ENCODE measurements around the gene IL12A.

IL12A gene

DNA sequence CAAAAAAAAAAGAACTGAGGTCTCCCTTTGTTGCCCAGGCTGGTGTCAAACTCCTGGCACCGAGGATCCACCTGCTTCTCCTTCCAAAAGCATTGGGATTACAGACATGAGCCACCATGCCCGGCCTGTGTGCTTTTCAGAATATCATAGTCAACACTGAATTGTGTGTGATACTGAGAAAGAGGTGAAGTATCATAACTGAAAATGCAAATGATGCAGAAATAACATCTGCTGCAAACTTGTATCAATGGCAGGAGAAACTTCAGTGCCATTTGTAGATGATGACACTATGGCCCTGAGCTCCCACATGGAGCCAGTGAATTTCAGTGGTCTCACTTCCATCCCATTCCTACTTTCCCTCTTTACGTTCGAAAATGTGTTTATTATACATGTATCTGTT, 21.9 kb downstream of the IL12A start:
- TF ChIP-seq ZFX (IDR thresholded peaks at IDR 0.05) (no peak), CTCF (conservative IDR thresholded peaks at IDR 0.05) (no peak)
- no peak overlapping the region for H3K27ac ChIP-seq

DNA sequence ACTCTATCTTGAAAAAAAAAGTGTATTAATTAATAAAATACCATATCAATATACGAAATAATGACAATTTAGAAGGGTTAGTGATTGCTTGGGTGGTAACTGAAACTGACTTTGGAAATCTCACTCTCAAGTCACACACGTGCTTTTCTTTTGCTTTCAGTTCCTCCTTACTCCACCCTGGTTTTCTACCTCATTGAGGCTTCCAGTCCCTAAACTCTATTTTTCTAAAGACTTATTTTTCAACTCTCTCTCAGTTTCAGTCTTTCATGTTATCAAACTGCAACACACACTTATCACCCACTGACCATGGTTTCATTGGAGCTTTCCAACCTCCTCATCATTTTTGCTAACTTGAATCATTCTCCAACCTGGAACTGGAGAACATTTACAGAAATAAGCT, 23.5 kb downstream of the IL12A start:
- TF ChIP-seq ZFX (IDR thresholded peaks at IDR 0.05) (no peak), CTCF (conservative IDR thresholded peaks at IDR 0.05) (no peak)
- no peak overlapping the region for H3K27ac ChIP-seq

DNA sequence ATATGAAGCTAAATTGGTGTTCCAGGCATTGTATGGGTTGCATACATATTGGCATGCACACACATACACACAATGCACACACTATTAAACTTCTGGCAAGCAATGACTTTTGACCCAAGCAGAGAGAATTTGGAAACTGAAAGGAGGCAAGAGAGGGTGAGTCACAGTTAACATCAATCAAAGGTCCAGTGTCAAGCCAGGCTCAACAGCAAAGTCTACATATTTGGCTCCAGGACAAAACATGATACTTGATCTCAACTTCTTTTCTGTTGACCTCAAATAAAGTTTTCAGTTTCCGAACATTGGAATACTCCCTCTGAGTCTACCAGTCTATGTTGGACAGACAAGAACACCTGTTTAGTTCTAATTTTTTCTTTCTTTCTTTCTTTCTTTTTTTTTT, 28.3 kb downstream of the IL12A start:
- no peak overlapping the region for H3K27ac ChIP-seq

DNA sequence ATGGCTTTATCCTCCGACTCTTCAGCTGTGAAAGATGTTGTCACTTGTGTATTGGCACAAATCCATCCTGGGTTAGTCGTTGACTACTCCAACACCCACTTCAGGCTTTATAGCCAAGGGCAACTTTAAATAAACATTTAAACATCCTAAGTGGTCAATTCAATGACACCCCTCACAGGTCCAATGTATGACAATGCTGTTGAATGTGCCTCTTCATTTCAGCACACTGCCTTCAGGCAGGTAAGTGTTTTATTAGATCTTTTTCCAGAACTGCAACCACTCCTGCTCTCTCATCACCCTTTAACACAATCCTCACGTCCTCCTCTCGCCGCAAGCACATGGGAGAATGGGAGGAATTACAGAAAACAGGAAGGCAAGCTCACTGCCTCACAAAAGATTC, 30.3 kb downstream of the IL12A start:
- no peak for TF ChIP-seq CTCF (conservative IDR thresholded peaks at IDR 0.05)
- TF ChIP-seq ZFX (IDR thresholded peaks at IDR 0.05) = no peak

More for the DNA sequence above, 28.3 kb downstream of the IL12A start:
- TF ChIP-seq CTCF (conservative IDR thresholded peaks at IDR 0.05) (no peak), ZFX (IDR thresholded peaks at IDR 0.05) (no peak)

DNA sequence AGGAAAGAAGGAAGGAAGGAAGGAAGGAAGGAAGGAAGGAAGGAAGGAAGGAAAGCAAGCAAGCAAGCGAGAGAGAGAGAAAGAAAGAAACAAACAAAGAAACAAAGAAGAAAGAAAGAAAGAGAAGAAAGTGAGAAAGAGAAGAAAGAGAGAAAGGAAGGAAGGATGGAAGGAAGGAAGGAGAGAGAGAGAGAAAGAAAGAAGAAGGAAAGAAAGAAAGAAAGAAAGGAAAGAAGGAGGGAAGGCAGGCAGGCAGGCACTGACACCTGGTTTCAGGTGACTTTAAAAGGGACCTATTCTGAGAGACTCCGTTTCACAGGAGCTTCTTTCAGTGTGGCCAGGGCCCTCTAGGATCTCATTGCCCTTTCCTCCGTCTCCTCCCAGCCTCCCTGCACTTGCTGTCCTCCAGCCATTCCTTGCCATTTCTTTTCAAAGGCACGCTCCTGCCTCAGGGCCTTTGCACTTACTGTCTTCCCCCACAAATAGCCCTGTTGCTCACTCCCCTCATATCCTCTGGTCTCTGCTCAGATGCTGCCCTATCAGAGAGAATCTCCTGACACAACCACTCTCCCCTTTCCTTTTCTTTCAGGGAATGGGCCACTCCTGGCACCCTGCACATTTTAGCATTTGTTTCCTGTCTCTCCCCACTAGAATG, 31.5 kb downstream of the IL12A start:
- no peak overlapping the region for H3K27ac ChIP-seq
- TF ChIP-seq ZFX (IDR thresholded peaks at IDR 0.05) (no peak), CTCF (conservative IDR thresholded peaks at IDR 0.05) (no peak)

More for the DNA sequence above, 30.3 kb downstream of the IL12A start:
- H3K27ac ChIP-seq = no peak overlapping the region

DNA sequence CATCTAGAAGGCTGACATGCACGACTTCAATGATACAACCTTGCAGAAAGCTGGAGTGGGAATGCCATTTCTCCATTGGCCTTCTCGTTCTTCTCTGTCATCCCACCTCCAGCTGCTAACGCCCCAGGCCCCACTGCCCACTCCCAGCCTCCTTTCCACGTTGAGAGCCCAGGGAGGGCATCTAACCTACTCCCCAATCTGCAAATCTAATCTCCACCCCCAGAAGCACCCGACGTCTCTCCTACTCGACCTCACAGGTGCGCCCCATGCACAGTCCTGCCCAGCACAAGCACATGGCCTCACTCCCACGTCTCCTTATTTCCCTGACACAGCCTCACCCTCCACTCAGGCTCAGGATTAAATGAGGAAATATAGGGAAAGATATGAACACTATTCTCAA, 33.4 kb downstream of the IL12A start:
- H3K27ac ChIP-seq = no peak overlapping the region
- TF ChIP-seq CTCF (conservative IDR thresholded peaks at IDR 0.05) (no peak), ZFX (IDR thresholded peaks at IDR 0.05) (no peak)

DNA sequence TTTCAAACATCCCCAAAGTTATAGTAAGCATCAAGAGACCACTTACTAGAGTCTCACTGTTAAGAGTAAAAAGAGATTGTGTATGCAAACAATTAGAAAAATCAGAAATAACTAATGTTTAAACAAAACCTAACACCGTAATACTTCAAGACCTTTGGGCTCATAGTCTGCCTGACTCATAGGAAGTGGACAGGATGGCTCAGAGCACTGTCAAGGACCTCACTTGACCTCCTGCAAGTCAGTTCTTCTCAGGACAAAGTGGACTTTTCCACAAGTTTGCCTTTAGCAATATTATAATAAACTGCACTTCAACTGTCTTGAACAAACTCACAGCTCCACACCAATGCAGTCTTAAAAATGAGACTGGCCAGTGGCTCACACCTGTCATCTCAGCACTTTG, 34.8 kb downstream of the IL12A start:
- TF ChIP-seq ZFX (IDR thresholded peaks at IDR 0.05) = no peak
- no peak for TF ChIP-seq CTCF (conservative IDR thresholded peaks at IDR 0.05)
- H3K27ac ChIP-seq = no peak overlapping the region
